HepG2 (cell line): ENCODE data around the gene PTX4. TPM values are rescaled to one million over a fixed set of nuclear protein-coding genes. Genes with fewer than 3 reads are reported as not detected.

Source experiments
- ATM ChIP-seq: fragments of 450-650 bp; IDR thresholded peaks from 2 replicates; pipeline ENCODE4 v1.7.1; 2017; ENCODE audit warnings: mild to moderate bottlenecking, borderline replicate concordance
- JARID2 ChIP-seq: sonication (generic); formaldehyde crosslinking; IDR thresholded peaks from 2 replicates; pipeline ENCODE4 v1.8.1; 2023; ENCODE audit warnings: missing genetic modification reagents, inconsistent platforms; ENCODE audit not compliant: insufficient replicate concordance
- JUNB ChIP-seq: sonication (generic); formaldehyde crosslinking; IDR thresholded peaks from 2 replicates; pipeline ENCODE4 v1.8.0; 2022; ENCODE audit warnings: missing genetic modification reagents, mild to moderate bottlenecking, borderline replicate concordance
- KDM6A ChIP-seq: IDR thresholded peaks from 2 replicates; pipeline ENCODE4 v1.6.1; 2016; ENCODE audit warnings: low read depth
- LCORL ChIP-seq, 2 experiments: fragments of 450-650 bp in 1 of 2; sonication (generic) in 1 of 2; formaldehyde crosslinking in 1 of 2; IDR thresholded peaks; 2 replicates each; pipeline versions ENCODE4 v1.5.0 to v1.6.1; 2017 to 2020; ENCODE audit warnings: antibody characterized with exemption in 1 of 2, missing genetic modification reagents in 1 of 2
- MBD4 ChIP-seq: IDR thresholded peaks from 2 replicates; pipeline ENCODE4 v1.6.1; 2012; ENCODE audit warnings: low read length, inconsistent platforms, borderline replicate concordance
- MXD1 ChIP-seq: sonication (generic); formaldehyde crosslinking; IDR thresholded peaks from 2 replicates; pipeline ENCODE4 v1.4.0; 2020; ENCODE audit warnings: mild to moderate bottlenecking, missing genetic modification reagents
- NFE2L2 ChIP-seq: fragments of 150-350 bp; IDR thresholded peaks from 2 replicates; pipeline ENCODE4 v1.6.1; 2014; ENCODE audit warnings: low read length
- PLRG1 ChIP-seq: fragments of 450-650 bp; conservative IDR thresholded peaks from 2 replicates; pipeline ENCODE4 v1.6.1; 2016
- ZBTB8A ChIP-seq: sonication (generic); formaldehyde crosslinking; IDR thresholded peaks from 2 replicates; pipeline ENCODE4 v1.4.0; 2020; ENCODE audit warnings: mild to moderate bottlenecking, low read depth, missing genetic modification reagents, borderline replicate concordance
- ZMYM2 ChIP-seq: sonication (generic); formaldehyde crosslinking; IDR thresholded peaks from 2 replicates; pipeline ENCODE4 v1.8.0; 2022; ENCODE audit warnings: mild to moderate bottlenecking, missing genetic modification reagents
- ZNF232 ChIP-seq: sonication (generic); formaldehyde crosslinking; IDR thresholded peaks from 2 replicates; pipeline ENCODE4 v1.4.0; 2020; ENCODE audit warnings: missing genetic modification reagents, borderline replicate concordance
- ZNF274 ChIP-seq: sonication (generic); formaldehyde crosslinking; IDR thresholded peaks from 2 replicates; pipeline ENCODE4 v1.5.1; 2020; ENCODE audit warnings: mild to moderate bottlenecking, missing genetic modification reagents
- ZNF503 ChIP-seq: sonication (generic); formaldehyde crosslinking; IDR thresholded peaks from 2 replicates; pipeline ENCODE4 v1.4.0; 2020; ENCODE audit warnings: missing genetic modification reagents
- ZNF547 ChIP-seq: sonication (generic); formaldehyde crosslinking; IDR thresholded peaks from 2 replicates; pipeline ENCODE4 v1.5.1; 2020; ENCODE audit warnings: mild to moderate bottlenecking, missing genetic modification reagents
- ZNF674 ChIP-seq: sonication (generic); formaldehyde crosslinking; IDR thresholded peaks from 2 replicates; pipeline ENCODE4 v1.5.0; 2020; ENCODE audit warnings: low read depth, mild to moderate bottlenecking, missing genetic modification reagents
- ZNF740 ChIP-seq: sonication (generic); formaldehyde crosslinking; IDR thresholded peaks from 2 replicates; pipeline ENCODE4 v1.4.0; 2020; ENCODE audit warnings: missing genetic modification reagents
- ZNF749 ChIP-seq: sonication (generic); formaldehyde crosslinking; IDR thresholded peaks from 2 replicates; pipeline ENCODE4 v1.8.0; 2022; ENCODE audit warnings: mild to moderate bottlenecking, missing genetic modification reagents, moderate library complexity, borderline replicate concordance
- ZNF768 ChIP-seq: sonication (generic); formaldehyde crosslinking; IDR thresholded peaks from 2 replicates; pipeline ENCODE4 v1.4.0; 2020; ENCODE audit warnings: missing genetic modification reagents
- polyA plus RNA-seq, 8 experiments: library from polyadenylated mRNA; depleted of rRNA in 3 of 8; stranded (reverse) in 7 of 8; unstranded in 1 of 8; fragments of >200 nt; fragmentation: Illumina TruSeq in 4 of 8; extraction: Trizol in 4 of 8; gene quantifications; 2 replicates each; pipeline versions ENCODE4 v1.2.1 to v1.2.3, GENCODE V29; 2011 to 2016; ENCODE audit warnings: low read depth in 4 of 8, missing spikeins in 1 of 8, mixed read lengths in 1 of 8; ENCODE audit not compliant: insufficient read depth in 1 of 8
- total RNA-seq, 5 experiments: library from RNA; depleted of rRNA; stranded (reverse); fragments of >200 nt; fragmentation: Illumina TruSeq; extraction: Trizol; gene quantifications; 2 replicates each; pipeline ENCODE4 v1.2.3, GENCODE V29; 2016; ENCODE audit warnings: low read depth in 1 of 5
- TF ChIP-seq, protein P1 (sequence below): IDR thresholded peaks from 2 replicates; pipeline ENCODE4 v1.6.1; 2016; ENCODE audit warnings: missing compliant biosample characterization, missing genetic modification reagents, borderline replicate concordance
- TF ChIP-seq, protein P2 (sequence below): sonication (generic); formaldehyde crosslinking; IDR thresholded peaks from 2 replicates; pipeline ENCODE4 v1.5.0; 2020; ENCODE audit warnings: mild to moderate bottlenecking, low read depth, missing genetic modification reagents, borderline replicate concordance
- TF ChIP-seq, protein P3 (sequence below): IDR thresholded peaks from 2 replicates; pipeline ENCODE4 v1.6.1; 2012; ENCODE audit warnings: inconsistent platforms
- TF ChIP-seq, protein P4 (sequence below): sonication (generic); formaldehyde crosslinking; IDR thresholded peaks from 2 replicates; pipeline ENCODE4 v1.4.0; 2020; ENCODE audit warnings: missing genetic modification reagents

The PTX4 gene
- total and polyA plus RNA-seq, 2 of the 13 experiments (the other 11 are each of a cell fraction or from before 2014, with no cell fraction given): 0.04 TPM; not detected in 1

DNA sequence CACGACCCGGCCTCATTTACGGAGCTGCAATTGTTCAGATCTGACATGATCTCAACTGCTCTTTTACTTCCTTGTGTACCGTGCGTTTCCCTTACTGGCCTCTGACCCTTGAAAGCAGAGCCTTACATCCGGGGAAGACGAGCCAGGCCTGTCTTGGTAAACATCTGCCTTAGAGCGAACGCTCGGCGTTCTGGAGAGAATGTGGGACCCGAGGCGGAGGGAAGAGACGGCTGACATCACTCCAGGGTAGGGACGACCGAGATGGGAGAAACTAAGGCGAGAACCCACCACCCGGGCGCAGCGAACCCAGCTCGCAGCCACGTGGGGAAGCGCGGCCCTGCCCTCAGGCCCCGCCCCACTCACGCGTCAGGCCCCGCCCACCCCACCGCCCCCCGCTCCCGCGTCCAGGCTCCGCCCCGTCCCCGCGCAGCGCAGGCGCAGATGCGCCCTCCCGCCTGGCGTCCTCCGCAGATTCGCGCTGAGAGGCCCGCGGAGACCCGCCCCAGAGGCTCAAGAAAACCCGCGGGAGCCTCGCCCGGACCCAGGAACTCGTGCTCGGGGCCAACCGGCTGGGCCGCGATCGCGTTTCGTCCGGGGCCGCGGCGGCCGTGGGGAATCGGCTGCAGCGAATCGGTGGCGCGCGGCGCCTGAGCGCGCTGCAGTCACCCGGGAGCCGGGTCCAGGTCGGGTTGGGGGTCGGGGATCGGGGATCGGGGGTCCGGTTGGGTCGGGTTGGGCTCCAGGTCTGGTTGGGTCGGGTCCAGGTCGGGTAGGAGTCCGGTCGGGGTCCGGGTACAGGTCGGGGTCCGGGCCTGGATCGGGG is 4.4 kb upstream of the PTX4 start, which contains the start of gene TELO2 (continued):
- TF ChIP-seq NFE2L2: no peak
- TF ChIP-seq, protein P1, sequence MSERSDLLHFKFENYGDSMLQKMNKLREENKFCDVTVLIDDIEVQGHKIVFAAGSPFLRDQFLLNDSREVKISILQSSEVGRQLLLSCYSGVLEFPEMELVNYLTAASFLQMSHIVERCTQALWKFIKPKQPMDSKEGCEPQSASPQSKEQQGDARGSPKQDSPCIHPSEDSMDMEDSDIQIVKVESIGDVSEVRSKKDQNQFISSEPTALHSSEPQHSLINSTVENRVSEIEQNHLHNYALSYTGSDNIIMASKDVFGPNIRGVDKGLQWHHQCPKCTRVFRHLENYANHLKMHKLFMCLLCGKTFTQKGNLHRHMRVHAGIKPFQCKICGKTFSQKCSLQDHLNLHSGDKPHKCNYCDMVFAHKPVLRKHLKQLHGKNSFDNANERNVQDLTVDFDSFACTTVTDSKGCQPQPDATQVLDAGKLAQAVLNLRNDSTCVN: no peak
- TF ChIP-seq ZNF274 (CRISPR knock-in tag): peak; percentile 56; the same call in 1 of the 2 replicates
- TF ChIP-seq ZMYM2 (CRISPR knock-in tag): no peak
- no peak for TF ChIP-seq ZNF768
- TF ChIP-seq, protein P2, sequence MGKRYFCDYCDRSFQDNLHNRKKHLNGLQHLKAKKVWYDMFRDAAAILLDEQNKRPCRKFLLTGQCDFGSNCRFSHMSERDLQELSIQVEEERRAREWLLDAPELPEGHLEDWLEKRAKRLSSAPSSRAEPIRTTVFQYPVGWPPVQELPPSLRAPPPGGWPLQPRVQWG (CRISPR knock-in tag): no peak
- TF ChIP-seq ZNF749 (CRISPR knock-in tag): no peak
- peak; percentile 42; the same call in 1 of the 2 replicates for TF ChIP-seq MXD1 (CRISPR knock-in tag)
- TF ChIP-seq JUNB (CRISPR knock-in tag): no peak
- 0 out of 2 replicates have a peak, but pooled peaks have one; percentile 30 for TF ChIP-seq ZNF503 (CRISPR knock-in tag)
- no peak for TF ChIP-seq ATM
- no peak for TF ChIP-seq ZNF674 (CRISPR knock-in tag)
- TF ChIP-seq JARID2: no peak
- TF ChIP-seq ZNF547 (CRISPR knock-in tag): 0 out of 2 replicates have a peak, but pooled peaks have one; percentile 46
- TF ChIP-seq, protein P3, sequence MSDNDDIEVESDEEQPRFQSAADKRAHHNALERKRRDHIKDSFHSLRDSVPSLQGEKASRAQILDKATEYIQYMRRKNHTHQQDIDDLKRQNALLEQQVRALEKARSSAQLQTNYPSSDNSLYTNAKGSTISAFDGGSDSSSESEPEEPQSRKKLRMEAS: peak; percentile 93
- no peak for TF ChIP-seq PLRG1
- TF ChIP-seq ZBTB8A: no peak
- TF ChIP-seq MBD4: no peak
- no peak for TF ChIP-seq KDM6A (CRISPR knock-in tag)
- TF ChIP-seq, protein P4, sequence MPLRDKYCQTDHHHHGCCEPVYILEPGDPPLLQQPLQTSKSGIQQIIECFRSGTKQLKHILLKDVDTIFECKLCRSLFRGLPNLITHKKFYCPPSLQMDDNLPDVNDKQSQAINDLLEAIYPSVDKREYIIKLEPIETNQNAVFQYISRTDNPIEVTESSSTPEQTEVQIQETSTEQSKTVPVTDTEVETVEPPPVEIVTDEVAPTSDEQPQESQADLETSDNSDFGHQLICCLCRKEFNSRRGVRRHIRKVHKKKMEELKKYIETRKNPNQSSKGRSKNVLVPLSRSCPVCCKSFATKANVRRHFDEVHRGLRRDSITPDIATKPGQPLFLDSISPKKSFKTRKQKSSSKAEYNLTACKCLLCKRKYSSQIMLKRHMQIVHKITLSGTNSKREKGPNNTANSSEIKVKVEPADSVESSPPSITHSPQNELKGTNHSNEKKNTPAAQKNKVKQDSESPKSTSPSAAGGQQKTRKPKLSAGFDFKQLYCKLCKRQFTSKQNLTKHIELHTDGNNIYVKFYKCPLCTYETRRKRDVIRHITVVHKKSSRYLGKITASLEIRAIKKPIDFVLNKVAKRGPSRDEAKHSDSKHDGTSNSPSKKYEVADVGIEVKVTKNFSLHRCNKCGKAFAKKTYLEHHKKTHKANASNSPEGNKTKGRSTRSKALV (CRISPR knock-in tag): no peak
- TF ChIP-seq ZNF740: no peak
- no peak for TF ChIP-seq ZNF232 (CRISPR knock-in tag)
- no peak for TF ChIP-seq LCORL (IDR thresholded peaks at IDR 0.05)
- no peak for TF ChIP-seq LCORL (CRISPR knock-in tag; IDR thresholded peaks at IDR 0.05)
